ENCODE results near the gene OVAAL. TPM values are rescaled to one million over a fixed set of nuclear protein-coding genes. Genes with fewer than 3 reads are reported as not detected.

Gene OVAAL
- total RNA-seq, 1 donor from 2014 or later = not detected

GRCh38 chr1:180585994-180586359 lies 27.2 kb downstream of the OVAAL start:
- peaks cover 2% of the 10 kb centered on the region for H3K36me3 Mint-ChIP-seq (ENCODE audit: low read depth)
- H3K4me1 Mint-ChIP-seq (ENCODE audit: low read depth) = peaks cover 30% of the 10 kb centered on the region
- no peak for DNase-seq (ENCODE audit: low spot score)
- H3K4me3 Mint-ChIP-seq = peak overlapping the region; percentile 70
- no peaks in the 10 kb centered on the region for H3K27me3 Mint-ChIP-seq (ENCODE audit: insufficient read depth)
- peak overlapping the region; percentile 95 for H3K27ac Mint-ChIP-seq
- H3K9me3 Mint-ChIP-seq = peaks cover 14% of the 10 kb centered on the region
- intact Hi-C loops (cut with micrococcal nuclease) = loop anchor here (1.0 kb wide), 2 partner anchors 14 to 45 kb away; no protein-coding TSS in a partner anchor

GRCh38 chr1:180586671-180587155 lies 27.9 kb downstream of the OVAAL start:
- Mint-ChIP-seq H3K9me3 (peaks cover 14% of the 10 kb centered on the region), H3K27me3 (ENCODE audit: insufficient read depth) (no peaks in the 10 kb centered on the region), H3K4me1 (ENCODE audit: low read depth) (peaks cover 30% of the 10 kb centered on the region), H3K36me3 (ENCODE audit: low read depth) (peaks cover 2% of the 10 kb centered on the region), H3K4me3 (peak overlapping the region; percentile 60), H3K27ac (peak overlapping the region; percentile 89)
- DNase-seq (ENCODE audit: low spot score) = no peak
- intact Hi-C loops (cut with micrococcal nuclease) = no loop called here

- peaks cover 14% of the 10 kb centered on the region for H3K9me3 Mint-ChIP-seq
- DNase-seq (ENCODE audit: low spot score) = no peak
These were observed 29.4 kb downstream of the OVAAL start for GRCh38 chr1:180588121-180588520.

GRCh38 chr1:180590889-180591288 lies 32.1 kb downstream of the OVAAL start:
- intact Hi-C loops (cut with micrococcal nuclease) = no loop called here
- Mint-ChIP-seq H3K9me3 (peaks cover 14% of the 10 kb centered on the region), H3K4me3 (no peak overlapping the region), H3K36me3 (ENCODE audit: low read depth) (peaks cover 2% of the 10 kb centered on the region), H3K27ac (no peak overlapping the region), H3K27me3 (ENCODE audit: insufficient read depth) (no peaks in the 10 kb centered on the region), H3K4me1 (ENCODE audit: low read depth) (peaks cover 14% of the 10 kb centered on the region)
- DNase-seq (ENCODE audit: low spot score) = no peak

More at GRCh38 chr1:180588121-180588520, 29.4 kb downstream of the OVAAL start:
- H3K27ac Mint-ChIP-seq = no peak overlapping the region
- no peak overlapping the region for H3K4me3 Mint-ChIP-seq
- H3K4me1 Mint-ChIP-seq (ENCODE audit: low read depth) = peaks cover 30% of the 10 kb centered on the region
- intact Hi-C loops (cut with micrococcal nuclease) = no loop called here
- H3K36me3 Mint-ChIP-seq (ENCODE audit: low read depth) = peaks cover 2% of the 10 kb centered on the region
- no peaks in the 10 kb centered on the region for H3K27me3 Mint-ChIP-seq (ENCODE audit: insufficient read depth)

GRCh38 chr1:180593382-180593781 lies 34.6 kb downstream of the OVAAL start:
- Mint-ChIP-seq H3K4me3 (no peak overlapping the region), H3K27ac (no peak overlapping the region), H3K4me1 (ENCODE audit: low read depth) (no peaks in the 10 kb centered on the region), H3K9me3 (peaks cover under 1% of the 10 kb centered on the region), H3K36me3 (ENCODE audit: low read depth) (no peaks in the 10 kb centered on the region), H3K27me3 (ENCODE audit: insufficient read depth) (peaks cover 2% of the 10 kb centered on the region)
- intact Hi-C loops (cut with micrococcal nuclease) = no loop called here
- DNase-seq (ENCODE audit: low spot score) = no peak

GRCh38 chr1:180594723-180595122 lies 36.0 kb downstream of the OVAAL start:
- Mint-ChIP-seq H3K36me3 (ENCODE audit: low read depth) (no peaks in the 10 kb centered on the region), H3K27ac (no peak overlapping the region), H3K4me1 (ENCODE audit: low read depth) (no peaks in the 10 kb centered on the region), H3K9me3 (no peaks in the 10 kb centered on the region), H3K27me3 (ENCODE audit: insufficient read depth) (peaks cover 6% of the 10 kb centered on the region), H3K4me3 (no peak overlapping the region)
- intact Hi-C loops (cut with micrococcal nuclease) = no loop called here
- no peak for DNase-seq (ENCODE audit: low spot score)

- no peak for DNase-seq (ENCODE audit: low spot score)
- Mint-ChIP-seq H3K4me3 (no peak overlapping the region), H3K4me1 (ENCODE audit: low read depth) (no peaks in the 10 kb centered on the region), H3K9me3 (no peaks in the 10 kb centered on the region), H3K27me3 (ENCODE audit: insufficient read depth) (peaks cover 10% of the 10 kb centered on the region), H3K27ac (no peak overlapping the region), H3K36me3 (ENCODE audit: low read depth) (no peaks in the 10 kb centered on the region)
- intact Hi-C loops (cut with micrococcal nuclease) = no loop called here
These were observed 37.2 kb downstream of the OVAAL start for GRCh38 chr1:180595966-180596365.

- H3K36me3 Mint-ChIP-seq (ENCODE audit: low read depth) = no peaks in the 10 kb centered on the region
These were observed 38.8 kb downstream of the OVAAL start for GRCh38 chr1:180597520-180597919.

GRCh38 chr1:180598333-180598974 lies 39.7 kb downstream of the OVAAL start:
- H3K4me3 Mint-ChIP-seq = no peak overlapping the region
- H3K27me3 Mint-ChIP-seq (ENCODE audit: insufficient read depth) = peaks cover 10% of the 10 kb centered on the region
- H3K4me1 Mint-ChIP-seq (ENCODE audit: low read depth) = no peaks in the 10 kb centered on the region
- intact Hi-C loops (cut with micrococcal nuclease) = no loop called here
- no peaks in the 10 kb centered on the region for H3K9me3 Mint-ChIP-seq
- H3K27ac Mint-ChIP-seq = no peak overlapping the region
- DNase-seq (ENCODE audit: low spot score) = no peak
- H3K36me3 Mint-ChIP-seq (ENCODE audit: low read depth) = no peaks in the 10 kb centered on the region

More at GRCh38 chr1:180597520-180597919, 38.8 kb downstream of the OVAAL start:
- intact Hi-C loops (cut with micrococcal nuclease) = no loop called here
- H3K4me1 Mint-ChIP-seq (ENCODE audit: low read depth) = no peaks in the 10 kb centered on the region
- H3K27ac Mint-ChIP-seq = no peak overlapping the region
- peaks cover 10% of the 10 kb centered on the region for H3K27me3 Mint-ChIP-seq (ENCODE audit: insufficient read depth)
- no peak overlapping the region for H3K4me3 Mint-ChIP-seq
- H3K9me3 Mint-ChIP-seq = no peaks in the 10 kb centered on the region
- no peak for DNase-seq (ENCODE audit: low spot score)

- H3K36me3 Mint-ChIP-seq (ENCODE audit: low read depth) = no peaks in the 10 kb centered on the region
- H3K9me3 Mint-ChIP-seq = no peaks in the 10 kb centered on the region
- H3K4me1 Mint-ChIP-seq (ENCODE audit: low read depth) = no peaks in the 10 kb centered on the region
- H3K27ac Mint-ChIP-seq = no peak overlapping the region
- H3K4me3 Mint-ChIP-seq = no peak overlapping the region
- intact Hi-C loops (cut with micrococcal nuclease) = no loop called here
- peaks cover 10% of the 10 kb centered on the region for H3K27me3 Mint-ChIP-seq (ENCODE audit: insufficient read depth)
- no peak for DNase-seq (ENCODE audit: low spot score)
These were observed 41.6 kb downstream of the OVAAL start for GRCh38 chr1:180600343-180600742.

- Mint-ChIP-seq H3K9me3 (no peaks in the 10 kb centered on the region), H3K4me1 (ENCODE audit: low read depth) (no peaks in the 10 kb centered on the region), H3K27ac (no peak overlapping the region), H3K4me3 (no peak overlapping the region), H3K27me3 (ENCODE audit: insufficient read depth) (peaks cover 10% of the 10 kb centered on the region), H3K36me3 (ENCODE audit: low read depth) (no peaks in the 10 kb centered on the region)
- no peak for DNase-seq (ENCODE audit: low spot score)
- intact Hi-C loops (cut with micrococcal nuclease) = no loop called here
These were observed 42.7 kb downstream of the OVAAL start for GRCh38 chr1:180601512-180601911.

GRCh38 chr1:180603223-180603849 lies 44.6 kb downstream of the OVAAL start:
- Mint-ChIP-seq H3K4me1 (ENCODE audit: low read depth) (no peaks in the 10 kb centered on the region), H3K36me3 (ENCODE audit: low read depth) (no peaks in the 10 kb centered on the region), H3K27ac (no peak overlapping the region), H3K4me3 (no peak overlapping the region), H3K27me3 (ENCODE audit: insufficient read depth) (peaks cover 7% of the 10 kb centered on the region), H3K9me3 (no peaks in the 10 kb centered on the region)
- DNase-seq (ENCODE audit: low spot score) = no peak
- intact Hi-C loops (cut with micrococcal nuclease) = no loop called here

- no peak for DNase-seq (ENCODE audit: low spot score)
- Mint-ChIP-seq H3K9me3 (no peaks in the 10 kb centered on the region), H3K36me3 (ENCODE audit: low read depth) (no peaks in the 10 kb centered on the region), H3K4me1 (ENCODE audit: low read depth) (no peaks in the 10 kb centered on the region), H3K4me3 (no peak overlapping the region), H3K27ac (no peak overlapping the region), H3K27me3 (ENCODE audit: insufficient read depth) (peaks cover 7% of the 10 kb centered on the region)
- intact Hi-C loops (cut with micrococcal nuclease) = no loop called here
These were observed 45.1 kb downstream of the OVAAL start for GRCh38 chr1:180603850-180604226.
